ENCODE data around the gene TM4SF4.

TM4SF4 gene

DNA sequence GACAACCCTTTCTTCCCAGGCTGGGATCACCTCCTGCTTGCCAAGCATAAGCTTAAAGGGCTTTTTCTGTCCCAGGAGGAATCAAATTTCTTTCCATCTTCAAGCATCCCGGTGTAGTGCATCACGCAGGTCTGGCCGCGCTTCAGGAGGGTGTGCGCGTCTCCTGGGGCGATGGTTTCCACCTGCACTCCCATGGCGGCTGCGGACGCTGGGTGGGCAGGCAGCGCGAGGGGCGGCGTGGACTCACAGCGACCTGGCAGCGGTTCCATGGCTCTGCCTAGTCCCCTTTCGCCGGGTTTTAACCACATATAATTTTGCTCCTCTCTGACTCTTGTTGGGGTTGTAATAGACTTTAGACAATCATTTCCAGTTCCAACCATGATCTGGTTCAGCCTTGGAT lies 10.6 kb upstream of the TM4SF4 start:
- no peak overlapping the region for H2BK12ac ChIP-seq (ENCODE audit: low read length)
- H3K9ac ChIP-seq (ENCODE audit: low read depth, low read length, poor library complexity): no peak overlapping the region
- no peak overlapping the region for H2BK5ac ChIP-seq (ENCODE audit: low read length)
- H3K4me1 ChIP-seq (ENCODE audit: control insufficient read depth in 2 of 2, insufficient read depth in 1 of 2, low read depth in 1 of 2, low read length in 2 of 2): peaks cover 3 to 5% of the 10 kb centered on the region in 2 donors
- H2BK120ac ChIP-seq (ENCODE audit: low read depth, low read length): no peak overlapping the region
- DNase-seq (ENCODE audit: low spot score): no peak
- no peaks in the 10 kb centered on the region for H3K36me3 ChIP-seq (replicated peaks in 1 of 2; ENCODE audit: control insufficient read depth in 2 of 2, insufficient read depth in 2 of 2, low read length in 2 of 2)
- H3K4me3 ChIP-seq (ENCODE audit: low read length in 2 of 2): no peak overlapping the region
- WGBS, 2 donors (ENCODE audit: extremely low coverage in 2 of 2, insufficient read length in 2 of 2, insufficient replicate concordance in 1 of 2): no CpG with 5 or more reads among the region's 18 CpGs
- H3K4me2 ChIP-seq (ENCODE audit: insufficient read depth, low read length, poor library complexity, severe bottlenecking): no peak overlapping the region
- no peaks in the 10 kb centered on the region for H3K27me3 ChIP-seq (ENCODE audit: control insufficient read depth in 3 of 3, insufficient read depth in 3 of 3, low read depth in 1 of 3, low read length in 3 of 3)
- H3K18ac ChIP-seq (ENCODE audit: low read length): peak overlapping the region; percentile 19
- H3K27ac ChIP-seq (replicated peaks; ENCODE audit: low read length): no peak overlapping the region
- H3K4ac ChIP-seq (ENCODE audit: low read length): no peak overlapping the region
- H2AK5ac ChIP-seq (ENCODE audit: low read depth, low read length): no peak overlapping the region
- H2AFZ ChIP-seq (ENCODE audit: low read length): no peak overlapping the region
- no peaks in the 10 kb centered on the region for H3K79me1 ChIP-seq (ENCODE audit: low read depth, low read length)
- H4K91ac ChIP-seq (ENCODE audit: low read depth, low read length, poor library complexity): no peak overlapping the region
- no peak overlapping the region for H3K14ac ChIP-seq (ENCODE audit: low read length)
- no peaks in the 10 kb centered on the region for H3K9me3 ChIP-seq (replicated peaks in 1 of 2; ENCODE audit: control insufficient read depth in 2 of 2, insufficient read depth in 1 of 2, low read depth in 1 of 2, low read length in 2 of 2)
- no peak overlapping the region for H2BK15ac ChIP-seq (ENCODE audit: low read length)
- H3K23ac ChIP-seq (ENCODE audit: low read depth, low read length, poor library complexity): no peak overlapping the region
- no peak overlapping the region for H4K8ac ChIP-seq (ENCODE audit: low read depth, low read length)

DNA sequence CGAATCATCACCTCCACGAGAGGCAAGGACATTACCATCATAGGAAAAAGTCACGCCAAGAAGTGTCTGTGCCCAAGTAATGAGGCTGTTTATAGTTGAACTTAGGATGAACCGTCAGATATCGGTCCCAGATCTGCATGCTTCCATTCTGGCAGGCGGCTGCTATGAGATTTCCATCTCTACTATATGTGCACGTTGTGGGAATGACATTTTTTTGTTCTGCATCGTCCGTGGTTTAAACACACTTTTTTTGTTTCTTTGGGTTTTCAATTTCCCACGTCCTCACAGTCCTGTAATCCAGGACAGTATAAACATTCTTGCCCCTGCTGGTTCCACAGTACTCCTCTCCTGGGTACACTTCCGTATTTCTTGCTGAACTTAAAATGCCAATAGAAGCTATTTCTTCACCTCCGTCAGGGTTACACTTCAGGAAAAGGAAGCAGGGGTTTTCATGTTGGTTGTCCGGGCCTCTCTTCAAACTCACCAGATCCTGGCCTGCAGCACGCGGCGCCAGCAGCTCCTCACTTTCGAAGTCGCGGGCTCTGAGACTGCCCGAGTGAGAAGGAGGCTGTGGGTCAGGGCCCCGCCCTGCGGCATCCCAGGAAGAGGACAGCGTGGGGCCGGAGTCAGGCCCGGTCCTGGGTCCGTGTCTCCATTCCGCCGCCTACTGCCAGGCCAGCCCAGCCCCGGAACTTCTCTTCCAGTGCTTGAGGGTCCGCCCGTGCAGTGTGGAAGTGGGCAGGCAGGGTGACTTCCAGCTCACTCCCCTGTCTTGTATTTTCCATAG lies 9.8 kb upstream of the TM4SF4 start:
- Histone ChIP-seq H3K18ac (ENCODE audit: low read length) (no peak overlapping the region), H2BK15ac (ENCODE audit: low read length) (no peak overlapping the region), H3K27me3 (ENCODE audit: control insufficient read depth in 3 of 3, insufficient read depth in 3 of 3, low read depth in 1 of 3, low read length in 3 of 3) (no peaks in the 10 kb centered on the region), H4K91ac (ENCODE audit: low read depth, low read length, poor library complexity) (no peak overlapping the region), H2AK5ac (ENCODE audit: low read depth, low read length) (no peak overlapping the region), H3K9me3 (replicated peaks in 1 of 2; ENCODE audit: control insufficient read depth in 2 of 2, insufficient read depth in 1 of 2, low read depth in 1 of 2, low read length in 2 of 2) (no peaks in the 10 kb centered on the region), H3K14ac (ENCODE audit: low read length) (no peak overlapping the region), H3K79me1 (ENCODE audit: low read depth, low read length) (no peaks in the 10 kb centered on the region), H3K4me1 (ENCODE audit: control insufficient read depth in 2 of 2, insufficient read depth in 1 of 2, low read depth in 1 of 2, low read length in 2 of 2) (peaks cover 3 to 5% of the 10 kb centered on the region in 2 donors), H3K36me3 (replicated peaks in 1 of 2; ENCODE audit: control insufficient read depth in 2 of 2, insufficient read depth in 2 of 2, low read length in 2 of 2) (no peaks in the 10 kb centered on the region), H3K4ac (ENCODE audit: low read length) (no peak overlapping the region), H3K27ac (replicated peaks; ENCODE audit: low read length) (no peak overlapping the region), H3K4me2 (ENCODE audit: insufficient read depth, low read length, poor library complexity, severe bottlenecking) (no peak overlapping the region), H2BK12ac (ENCODE audit: low read length) (no peak overlapping the region), H3K23ac (ENCODE audit: low read depth, low read length, poor library complexity) (no peak overlapping the region), H2BK5ac (ENCODE audit: low read length) (no peak overlapping the region), H2AFZ (ENCODE audit: low read length) (no peak overlapping the region), H2BK120ac (ENCODE audit: low read depth, low read length) (no peak overlapping the region), H4K8ac (ENCODE audit: low read depth, low read length) (no peak overlapping the region), H3K9ac (ENCODE audit: low read depth, low read length, poor library complexity) (no peak overlapping the region), H3K4me3 (ENCODE audit: low read length in 2 of 2) (no peak overlapping the region)
- no peak for DNase-seq (ENCODE audit: low spot score)
- no CpG with 5 or more reads among the region's 31 CpGs for WGBS, 2 donors (ENCODE audit: extremely low coverage in 2 of 2, insufficient read length in 2 of 2, insufficient replicate concordance in 1 of 2)

DNA sequence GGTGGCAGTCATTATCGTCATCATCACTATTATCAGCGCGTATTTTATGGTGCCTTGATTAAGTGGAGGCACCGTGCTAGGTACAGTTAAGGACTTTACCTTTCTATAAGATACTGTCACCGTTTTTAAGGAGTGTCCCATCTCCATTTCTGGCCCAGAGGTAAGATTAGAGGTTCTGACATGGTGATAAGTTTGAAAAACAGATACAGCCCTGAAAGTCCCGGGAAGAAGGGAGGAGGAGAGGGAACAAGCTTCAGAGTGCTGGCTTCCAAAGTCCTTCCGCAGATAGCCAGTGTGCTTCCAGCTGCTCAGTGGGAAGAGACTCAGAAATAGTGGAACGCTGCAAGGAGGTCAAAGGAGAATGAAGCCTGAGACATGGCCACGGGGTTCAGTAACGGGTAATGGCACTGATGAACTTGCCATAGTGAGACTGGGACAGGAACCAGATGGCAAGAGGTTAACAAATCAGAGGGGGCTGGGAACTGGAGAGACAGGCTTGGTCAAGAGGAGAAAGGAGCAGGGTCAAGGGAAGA lies 9.1 kb upstream of the TM4SF4 start:
- Histone ChIP-seq H3K4ac (ENCODE audit: low read length) (no peak overlapping the region), H3K4me3 (ENCODE audit: low read length in 2 of 2) (no peak overlapping the region), H2AK5ac (ENCODE audit: low read depth, low read length) (no peak overlapping the region), H4K91ac (ENCODE audit: low read depth, low read length, poor library complexity) (no peak overlapping the region), H3K9ac (ENCODE audit: low read depth, low read length, poor library complexity) (no peak overlapping the region), H2BK5ac (ENCODE audit: low read length) (no peak overlapping the region), H2BK12ac (ENCODE audit: low read length) (no peak overlapping the region), H3K27ac (replicated peaks; ENCODE audit: low read length) (no peak overlapping the region), H3K4me1 (ENCODE audit: control insufficient read depth in 2 of 2, insufficient read depth in 1 of 2, low read depth in 1 of 2, low read length in 2 of 2) (peaks cover 3 to 5% of the 10 kb centered on the region in 2 donors), H3K4me2 (ENCODE audit: insufficient read depth, low read length, poor library complexity, severe bottlenecking) (no peak overlapping the region), H2BK15ac (ENCODE audit: low read length) (no peak overlapping the region), H3K23ac (ENCODE audit: low read depth, low read length, poor library complexity) (no peak overlapping the region), H3K9me3 (replicated peaks in 1 of 2; ENCODE audit: control insufficient read depth in 2 of 2, insufficient read depth in 1 of 2, low read depth in 1 of 2, low read length in 2 of 2) (no peaks in the 10 kb centered on the region), H3K79me1 (ENCODE audit: low read depth, low read length) (no peaks in the 10 kb centered on the region), H2AFZ (ENCODE audit: low read length) (no peak overlapping the region), H3K36me3 (replicated peaks in 1 of 2; ENCODE audit: control insufficient read depth in 2 of 2, insufficient read depth in 2 of 2, low read length in 2 of 2) (no peaks in the 10 kb centered on the region), H2BK120ac (ENCODE audit: low read depth, low read length) (no peak overlapping the region), H3K14ac (ENCODE audit: low read length) (no peak overlapping the region), H4K8ac (ENCODE audit: low read depth, low read length) (no peak overlapping the region), H3K27me3 (ENCODE audit: control insufficient read depth in 3 of 3, insufficient read depth in 3 of 3, low read depth in 1 of 3, low read length in 3 of 3) (no peaks in the 10 kb centered on the region), H3K18ac (ENCODE audit: low read length) (no peak overlapping the region)
- WGBS, 2 donors (ENCODE audit: extremely low coverage in 2 of 2, insufficient read length in 2 of 2, insufficient replicate concordance in 1 of 2): no CpG with 5 or more reads among the region's 10 CpGs
- DNase-seq (ENCODE audit: low spot score): no peak

DNA sequence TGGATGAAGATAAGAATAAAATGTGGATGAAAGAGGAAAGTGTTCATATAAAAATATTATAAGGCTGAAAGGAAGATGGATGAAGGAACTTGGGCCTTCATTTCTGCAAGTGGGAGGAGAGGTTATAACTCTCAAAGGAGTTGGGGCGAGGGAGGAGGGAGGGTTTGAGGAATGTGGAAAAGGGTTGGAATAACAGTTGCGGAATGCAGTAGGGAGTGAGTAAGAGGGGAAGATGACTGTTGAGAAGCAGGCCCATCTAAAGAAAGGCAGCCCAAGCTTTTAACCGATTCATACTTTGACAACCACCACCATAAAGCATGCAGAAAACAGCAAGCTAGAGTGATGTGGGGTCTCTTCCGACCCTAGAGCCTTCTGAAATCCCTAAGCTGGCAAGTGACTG lies 8.3 kb upstream of the TM4SF4 start:
- no peak overlapping the region for H3K4ac ChIP-seq (ENCODE audit: low read length)
- no peak overlapping the region for H3K14ac ChIP-seq (ENCODE audit: low read length)
- H3K36me3 ChIP-seq (replicated peaks in 1 of 2; ENCODE audit: control insufficient read depth in 2 of 2, insufficient read depth in 2 of 2, low read length in 2 of 2): no peaks in the 10 kb centered on the region
- no peak overlapping the region for H2BK120ac ChIP-seq (ENCODE audit: low read depth, low read length)
- H3K18ac ChIP-seq (ENCODE audit: low read length): no peak overlapping the region
- no peaks in the 10 kb centered on the region for H3K27me3 ChIP-seq (ENCODE audit: control insufficient read depth in 3 of 3, insufficient read depth in 3 of 3, low read depth in 1 of 3, low read length in 3 of 3)
- peaks cover 3 to 5% of the 10 kb centered on the region in 2 donors for H3K4me1 ChIP-seq (ENCODE audit: control insufficient read depth in 2 of 2, insufficient read depth in 1 of 2, low read depth in 1 of 2, low read length in 2 of 2)
- no peak overlapping the region for H2AFZ ChIP-seq (ENCODE audit: low read length)
- no peak overlapping the region for H4K91ac ChIP-seq (ENCODE audit: low read depth, low read length, poor library complexity)
- no peak for DNase-seq (ENCODE audit: low spot score)
- no peak overlapping the region for H3K4me3 ChIP-seq (ENCODE audit: low read length in 2 of 2)
- no peak overlapping the region for H2BK5ac ChIP-seq (ENCODE audit: low read length)
- H3K9ac ChIP-seq (ENCODE audit: low read depth, low read length, poor library complexity): no peak overlapping the region
- no peak overlapping the region for H2BK12ac ChIP-seq (ENCODE audit: low read length)
- H3K79me1 ChIP-seq (ENCODE audit: low read depth, low read length): no peaks in the 10 kb centered on the region
- no peak overlapping the region for H3K4me2 ChIP-seq (ENCODE audit: insufficient read depth, low read length, poor library complexity, severe bottlenecking)
- H3K23ac ChIP-seq (ENCODE audit: low read depth, low read length, poor library complexity): no peak overlapping the region
- 100% methylated on average over 2 of the region's 4 CpGs; no CpG with 5 or more reads in 1 of the 2 donors for WGBS, 2 donors (ENCODE audit: extremely low coverage in 2 of 2, insufficient read length in 2 of 2, insufficient replicate concordance in 1 of 2)
- H2AK5ac ChIP-seq (ENCODE audit: low read depth, low read length): no peak overlapping the region
- no peak overlapping the region for H4K8ac ChIP-seq (ENCODE audit: low read depth, low read length)
- no peak overlapping the region for H3K27ac ChIP-seq (replicated peaks; ENCODE audit: low read length)
- H3K9me3 ChIP-seq (replicated peaks in 1 of 2; ENCODE audit: control insufficient read depth in 2 of 2, insufficient read depth in 1 of 2, low read depth in 1 of 2, low read length in 2 of 2): no peaks in the 10 kb centered on the region
- no peak overlapping the region for H2BK15ac ChIP-seq (ENCODE audit: low read length)

All from neuronal stem cell (in vitro differentiated cells).